HG03095 (cell line): ENCODE data around the gene ARMC5.
"Not testable (repeated sequence)": the region's sequence is repeated elsewhere in the genome, so short reads cannot be mapped to it uniquely, and the experiment has no call there.

Experiments used
- ATAC-seq: cut with Tn5 transposase; IDR thresholded peaks from one replicate; pipeline ENCODE4 v1.9.1; 2021; ENCODE audit warnings: moderate library complexity; ENCODE audit not compliant: unreplicated experiment

The ARMC5 gene, protein sequence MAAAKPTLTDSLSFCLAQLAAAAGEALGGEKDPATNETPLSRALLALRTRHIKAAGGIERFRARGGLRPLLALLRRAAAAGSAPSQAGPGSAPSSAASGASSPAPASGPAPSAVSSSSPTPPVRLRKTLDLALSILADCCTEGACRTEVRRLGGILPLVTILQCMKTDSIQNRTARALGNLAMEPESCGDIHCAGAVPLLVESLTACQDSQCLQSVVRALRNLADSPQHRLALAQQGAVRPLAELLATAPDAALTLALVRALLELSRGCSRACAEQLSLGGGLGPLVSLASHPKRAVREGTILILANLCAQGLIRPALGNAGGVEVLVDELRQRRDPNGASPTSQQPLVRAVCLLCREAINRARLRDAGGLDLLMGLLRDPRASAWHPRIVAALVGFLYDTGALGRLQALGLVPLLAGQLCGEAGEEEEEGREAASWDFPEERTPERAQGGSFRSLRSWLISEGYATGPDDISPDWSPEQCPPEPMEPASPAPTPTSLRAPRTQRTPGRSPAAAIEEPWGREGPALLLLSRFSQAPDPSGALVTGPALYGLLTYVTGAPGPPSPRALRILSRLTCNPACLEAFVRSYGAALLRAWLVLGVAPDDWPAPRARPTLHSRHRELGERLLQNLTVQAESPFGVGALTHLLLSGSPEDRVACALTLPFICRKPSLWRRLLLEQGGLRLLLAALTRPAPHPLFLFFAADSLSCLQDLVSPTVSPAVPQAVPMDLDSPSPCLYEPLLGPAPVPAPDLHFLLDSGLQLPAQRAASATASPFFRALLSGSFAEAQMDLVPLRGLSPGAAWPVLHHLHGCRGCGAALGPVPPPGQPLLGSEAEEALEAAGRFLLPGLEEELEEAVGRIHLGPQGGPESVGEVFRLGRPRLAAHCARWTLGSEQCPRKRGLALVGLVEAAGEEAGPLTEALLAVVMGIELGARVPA

DNA sequence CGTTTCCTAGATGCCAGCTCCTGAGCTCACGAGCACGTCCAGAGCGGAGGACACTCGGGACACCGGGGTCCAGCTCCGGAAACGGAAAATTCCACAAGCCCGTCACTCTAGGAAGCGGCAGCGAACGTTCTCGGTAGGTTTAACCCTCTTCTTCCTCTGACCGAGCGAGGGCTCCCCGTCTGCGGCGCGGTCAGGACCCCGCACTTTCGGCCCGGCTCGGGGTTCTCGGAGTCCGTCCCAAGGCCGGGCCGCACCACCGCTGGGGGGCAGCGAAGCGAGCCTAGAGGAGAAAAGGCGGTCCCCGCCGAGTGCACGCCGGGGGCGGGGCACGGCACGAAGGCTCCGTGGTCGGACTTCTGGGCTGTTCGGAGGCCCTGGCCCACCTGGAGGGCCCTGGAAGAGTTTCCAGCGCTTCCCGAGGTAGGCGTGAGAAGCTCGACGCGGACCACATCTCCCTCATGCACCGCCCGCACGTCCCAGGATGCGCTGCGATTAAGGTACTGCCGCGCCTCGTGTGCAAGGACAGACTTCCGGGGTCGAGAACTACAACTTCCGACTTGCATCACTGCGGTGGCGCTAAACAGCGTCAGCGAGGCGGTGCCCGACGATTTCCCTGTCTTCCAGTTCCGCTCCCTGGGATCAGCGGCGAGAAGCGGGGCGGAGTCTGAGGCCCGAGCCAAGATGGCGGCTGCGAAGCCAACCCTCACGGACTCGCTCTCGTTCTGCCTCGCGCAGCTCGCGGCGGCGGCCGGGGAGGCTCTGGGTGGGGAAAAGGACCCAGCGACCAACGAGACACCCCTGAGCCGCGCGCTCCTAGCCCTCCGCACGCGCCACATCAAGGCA is at the start of gene ARMC5:
Gene ARMC5 (plus strand): TSS at position 658 of the 843 bp plus-strand sequence. CDS start 24 bp downstream, at position 682.
- ATAC-seq: peak; percentile 64

DNA sequence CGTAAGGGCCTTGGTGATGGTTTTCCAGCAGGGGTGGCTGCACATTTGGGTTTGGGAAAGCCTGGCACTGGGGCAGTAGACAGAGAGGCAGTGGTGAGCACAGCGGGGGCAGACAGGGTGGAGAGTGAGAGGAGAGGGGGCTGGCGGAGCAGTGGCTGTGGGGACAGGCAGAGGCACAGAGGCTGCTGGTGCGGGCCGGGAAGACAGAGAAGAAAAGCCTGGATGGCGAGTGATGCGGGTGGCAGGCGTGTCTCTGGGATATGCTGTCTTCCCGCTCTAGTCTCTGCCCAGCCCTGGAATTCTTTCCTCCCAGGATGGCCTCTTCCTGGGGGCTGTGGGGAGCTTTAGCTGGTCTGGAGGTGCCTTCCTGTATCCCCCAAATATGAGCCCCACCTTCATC is 49.2 kb upstream of the ARMC5 start:
- no peak for ATAC-seq

DNA sequence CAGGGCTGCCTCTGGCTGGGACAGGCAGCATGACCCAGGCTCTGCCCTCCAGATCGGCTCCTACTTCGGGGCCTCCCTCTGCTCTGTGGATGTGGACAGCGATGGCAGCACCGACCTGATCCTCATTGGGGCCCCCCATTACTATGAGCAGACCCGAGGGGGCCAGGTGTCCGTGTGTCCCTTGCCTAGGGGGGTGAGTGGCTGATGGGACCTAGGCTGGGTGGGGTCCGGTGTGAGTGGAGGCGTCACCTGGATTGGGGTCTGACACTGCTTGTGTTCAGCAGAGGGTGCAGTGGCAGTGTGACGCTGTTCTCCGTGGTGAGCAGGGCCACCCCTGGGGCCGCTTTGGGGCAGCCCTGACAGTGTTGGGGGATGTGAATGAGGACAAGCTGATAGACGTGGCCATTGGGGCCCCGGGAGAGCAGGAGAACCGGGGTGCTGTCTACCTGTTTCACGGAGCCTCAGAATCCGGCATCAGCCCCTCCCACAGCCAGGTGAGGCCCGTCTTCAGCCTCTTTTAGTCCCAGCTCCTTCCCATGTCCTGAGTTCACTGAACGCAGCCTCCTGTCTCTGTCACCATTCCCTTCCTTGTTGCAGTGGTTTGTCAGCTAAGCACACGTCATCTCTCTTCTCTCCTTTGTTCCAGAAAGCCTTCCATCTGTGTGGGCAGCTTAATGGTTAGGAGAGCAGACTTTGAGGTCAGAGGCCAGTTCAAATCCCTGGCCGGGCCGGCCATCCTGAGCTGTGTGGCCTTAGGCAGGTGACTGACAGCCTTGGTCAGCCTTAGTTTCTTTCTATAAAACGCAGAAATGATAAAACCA is 48.1 kb upstream of the ARMC5 start:
- ATAC-seq: no peak

DNA sequence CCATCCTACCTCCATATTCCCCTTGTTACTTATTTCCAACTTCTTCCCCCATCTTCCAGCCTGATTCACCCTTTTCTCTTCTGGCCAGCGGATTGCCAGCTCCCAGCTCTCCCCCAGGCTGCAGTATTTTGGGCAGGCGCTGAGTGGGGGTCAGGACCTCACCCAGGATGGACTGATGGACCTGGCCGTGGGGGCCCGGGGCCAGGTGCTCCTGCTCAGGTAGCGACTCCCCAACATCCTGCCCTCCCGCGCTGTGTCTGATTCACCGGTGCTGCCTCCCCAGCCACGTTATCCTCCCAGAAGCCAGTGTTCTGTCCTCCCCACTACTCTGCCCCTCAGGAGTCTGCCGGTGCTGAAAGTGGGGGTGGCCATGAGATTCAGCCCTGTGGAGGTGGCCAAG is 46.6 kb upstream of the ARMC5 start:
- no peak for ATAC-seq

DNA sequence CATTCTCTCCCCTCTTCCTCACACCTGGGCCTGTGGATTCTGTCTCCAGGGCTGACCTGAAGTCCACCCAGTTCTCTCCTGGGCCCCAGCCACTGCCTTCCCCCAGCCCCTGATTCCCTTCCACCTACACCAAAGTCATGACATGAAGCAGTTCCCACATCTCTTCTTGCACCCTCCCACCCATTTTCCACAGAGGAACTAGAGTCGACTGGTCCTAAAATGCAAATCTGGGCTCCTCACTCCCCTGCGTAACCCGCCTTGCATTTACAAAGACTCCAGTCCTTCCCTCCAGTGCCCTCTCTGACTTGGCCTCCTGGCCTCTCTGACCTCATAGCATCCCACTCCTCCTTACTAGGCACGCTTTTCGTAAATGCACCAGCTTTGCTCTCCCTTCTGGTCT is 45.9 kb upstream of the ARMC5 start:
- ATAC-seq: no peak

DNA sequence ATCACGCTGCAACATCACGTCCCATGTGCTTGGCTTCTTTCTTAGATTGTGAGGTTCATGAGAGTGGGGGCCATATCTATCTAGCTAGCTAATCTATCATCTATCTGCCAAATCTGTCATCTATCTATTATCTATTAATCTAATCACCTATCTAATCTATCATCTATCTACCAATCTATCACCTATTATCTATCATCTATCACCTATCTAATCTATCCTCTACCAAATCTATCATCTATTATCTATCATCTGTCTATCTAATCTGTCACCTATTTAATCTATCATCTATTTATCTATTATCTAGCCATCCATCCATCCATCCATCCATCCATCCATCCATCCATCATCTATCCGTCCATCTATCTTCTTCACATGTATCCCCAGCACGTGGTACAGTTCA is 45.4 kb upstream of the ARMC5 start:
- ATAC-seq: no peak

DNA sequence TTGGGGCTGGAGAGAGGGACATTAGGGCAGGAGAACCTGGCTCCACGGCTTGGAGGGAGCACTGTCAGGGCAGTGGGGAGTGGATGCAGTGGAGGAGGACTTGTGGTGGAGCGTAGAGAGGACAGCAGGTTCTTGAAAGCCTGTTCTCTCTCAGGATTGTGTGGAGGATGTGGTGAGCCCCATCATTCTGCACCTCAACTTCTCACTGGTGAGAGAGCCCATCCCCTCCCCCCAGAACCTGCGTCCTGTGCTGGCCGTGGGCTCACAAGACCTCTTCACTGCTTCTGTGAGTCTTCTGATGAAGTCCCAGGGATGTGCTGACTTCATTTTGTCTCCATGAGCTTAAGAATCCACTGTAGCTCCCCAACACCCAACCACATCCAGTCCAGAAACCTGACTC is 44.6 kb upstream of the ARMC5 start:
- ATAC-seq: no peak

DNA sequence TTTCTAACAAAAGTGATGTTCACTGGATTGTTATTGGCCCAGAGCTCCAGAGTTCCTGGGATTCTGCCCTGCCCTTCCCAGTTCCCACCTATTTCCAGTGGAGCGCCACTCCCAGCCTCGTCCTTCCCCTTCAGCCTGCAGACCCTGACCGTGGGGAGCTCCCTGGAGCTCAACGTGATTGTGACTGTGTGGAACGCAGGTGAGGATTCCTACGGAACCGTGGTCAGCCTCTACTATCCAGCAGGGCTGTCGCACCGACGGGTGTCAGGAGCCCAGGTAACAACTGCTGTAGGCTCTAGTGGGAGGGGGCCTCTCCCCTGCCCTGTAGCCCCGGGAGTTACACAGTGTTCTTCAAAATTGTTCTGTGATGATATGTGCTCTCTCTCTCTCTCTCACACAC is 42.9 kb upstream of the ARMC5 start:
- ATAC-seq: no peak

DNA sequence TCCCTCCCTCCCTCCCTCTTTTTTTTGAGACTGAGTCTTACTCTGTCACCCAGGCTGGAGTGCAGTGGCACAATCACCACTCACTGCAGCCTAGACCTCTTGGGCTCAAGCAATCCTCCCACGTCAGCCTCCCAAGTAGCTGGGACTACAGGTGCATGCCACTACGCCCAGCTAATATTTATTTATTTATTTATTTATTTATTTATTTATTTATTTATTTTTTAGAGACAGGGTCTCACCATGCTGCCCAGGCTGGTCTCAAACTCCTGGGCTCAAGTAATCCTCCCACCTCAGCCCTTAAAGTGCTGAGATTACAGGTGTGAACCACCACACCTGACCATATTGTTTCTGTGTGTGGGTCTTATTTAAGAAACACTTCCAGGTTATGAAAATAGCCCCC is 42.3 kb upstream of the ARMC5 start:
- not testable (repeated sequence) for ATAC-seq

DNA sequence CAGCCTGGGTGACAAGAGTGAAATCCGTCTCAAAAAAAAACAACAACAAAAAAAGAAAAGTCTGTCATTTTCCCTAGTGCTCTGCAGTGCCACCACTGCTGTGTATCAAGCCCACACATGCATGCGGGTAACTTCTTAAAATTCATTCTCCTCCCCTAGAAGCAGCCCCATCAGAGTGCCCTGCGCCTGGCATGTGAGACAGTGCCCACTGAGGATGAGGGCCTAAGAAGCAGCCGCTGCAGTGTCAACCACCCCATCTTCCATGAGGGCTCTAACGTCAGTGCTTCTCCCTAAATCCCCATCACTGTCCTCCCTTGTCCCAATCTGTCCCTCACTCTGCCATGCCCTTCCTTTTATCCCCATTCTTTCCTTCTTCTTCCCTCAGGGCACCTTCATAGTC is 41.4 kb upstream of the ARMC5 start:
- no peak for ATAC-seq

DNA sequence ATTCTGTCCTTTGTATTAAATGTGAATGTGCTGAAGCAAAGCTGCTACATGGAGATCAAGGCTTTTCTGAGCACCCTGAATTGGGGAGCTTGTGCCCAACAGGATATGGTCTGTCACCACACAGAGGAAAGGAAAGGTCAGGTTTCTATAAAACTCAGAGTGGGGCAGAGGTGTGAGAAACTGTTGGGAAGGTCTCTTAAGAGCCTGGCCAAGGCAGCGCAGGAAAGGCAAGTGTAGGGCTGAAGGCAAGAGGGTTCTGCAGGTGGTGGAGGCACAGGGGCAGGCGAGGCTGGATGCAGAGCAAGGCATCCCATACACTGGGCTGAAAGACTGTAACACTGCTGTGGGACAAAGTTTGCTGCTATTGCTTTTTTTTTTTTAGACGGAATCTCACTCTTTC is 39.3 kb upstream of the ARMC5 start:
- ATAC-seq: no peak

DNA sequence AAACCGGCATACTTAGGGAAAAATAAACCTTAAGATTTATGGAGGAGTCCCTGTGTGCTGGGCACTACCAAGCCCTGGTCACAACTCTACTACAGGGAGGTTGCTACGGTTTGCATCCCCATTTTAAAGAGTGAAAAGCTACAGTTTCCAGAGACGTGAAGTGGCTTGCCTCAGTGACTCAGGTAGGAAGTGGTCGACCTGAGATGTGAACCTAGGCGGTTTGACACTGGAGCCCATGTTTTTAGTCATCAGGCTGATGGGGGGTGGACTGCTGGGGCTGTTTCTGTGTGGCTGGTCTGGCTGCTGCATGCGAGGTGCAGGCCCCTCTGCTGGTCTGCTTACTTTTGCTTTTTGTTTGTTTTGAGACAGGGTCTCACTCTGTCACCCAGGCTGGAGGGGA is 37.7 kb upstream of the ARMC5 start:
- no peak for ATAC-seq

DNA sequence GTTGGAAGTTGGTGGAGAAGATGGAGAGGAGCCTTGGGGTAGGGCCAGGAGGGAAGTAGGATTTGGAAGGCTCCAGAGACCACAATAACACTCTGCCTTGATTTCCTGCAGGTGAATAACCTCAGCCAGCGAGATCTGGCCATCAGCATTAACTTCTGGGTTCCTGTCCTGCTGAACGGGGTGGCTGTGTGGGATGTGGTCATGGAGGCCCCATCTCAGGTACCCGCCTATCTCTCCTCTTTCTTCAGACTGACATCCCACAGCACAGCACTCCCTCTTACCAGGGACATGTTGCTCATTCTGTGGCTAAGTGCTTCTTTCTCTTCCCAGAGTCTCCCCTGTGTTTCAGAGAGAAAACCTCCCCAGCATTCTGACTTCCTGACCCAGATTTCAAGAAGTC is 36.1 kb upstream of the ARMC5 start:
- ATAC-seq: no peak

DNA sequence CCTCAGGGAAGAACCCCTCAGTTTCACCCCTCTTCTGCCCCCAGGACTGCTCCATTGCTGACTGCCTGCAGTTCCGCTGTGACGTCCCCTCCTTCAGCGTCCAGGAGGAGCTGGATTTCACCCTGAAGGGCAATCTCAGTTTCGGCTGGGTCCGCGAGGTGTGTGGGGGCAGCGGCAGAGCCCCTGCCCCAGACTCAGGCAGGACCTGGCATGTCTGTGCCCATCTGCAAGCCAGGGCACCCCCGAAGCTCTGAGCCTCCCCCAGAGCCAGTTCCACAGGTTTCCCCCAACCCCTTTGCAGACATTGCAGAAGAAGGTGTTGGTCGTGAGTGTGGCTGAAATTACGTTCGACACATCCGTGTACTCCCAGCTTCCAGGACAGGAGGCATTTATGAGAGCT is 35.5 kb upstream of the ARMC5 start:
- no peak for ATAC-seq

DNA sequence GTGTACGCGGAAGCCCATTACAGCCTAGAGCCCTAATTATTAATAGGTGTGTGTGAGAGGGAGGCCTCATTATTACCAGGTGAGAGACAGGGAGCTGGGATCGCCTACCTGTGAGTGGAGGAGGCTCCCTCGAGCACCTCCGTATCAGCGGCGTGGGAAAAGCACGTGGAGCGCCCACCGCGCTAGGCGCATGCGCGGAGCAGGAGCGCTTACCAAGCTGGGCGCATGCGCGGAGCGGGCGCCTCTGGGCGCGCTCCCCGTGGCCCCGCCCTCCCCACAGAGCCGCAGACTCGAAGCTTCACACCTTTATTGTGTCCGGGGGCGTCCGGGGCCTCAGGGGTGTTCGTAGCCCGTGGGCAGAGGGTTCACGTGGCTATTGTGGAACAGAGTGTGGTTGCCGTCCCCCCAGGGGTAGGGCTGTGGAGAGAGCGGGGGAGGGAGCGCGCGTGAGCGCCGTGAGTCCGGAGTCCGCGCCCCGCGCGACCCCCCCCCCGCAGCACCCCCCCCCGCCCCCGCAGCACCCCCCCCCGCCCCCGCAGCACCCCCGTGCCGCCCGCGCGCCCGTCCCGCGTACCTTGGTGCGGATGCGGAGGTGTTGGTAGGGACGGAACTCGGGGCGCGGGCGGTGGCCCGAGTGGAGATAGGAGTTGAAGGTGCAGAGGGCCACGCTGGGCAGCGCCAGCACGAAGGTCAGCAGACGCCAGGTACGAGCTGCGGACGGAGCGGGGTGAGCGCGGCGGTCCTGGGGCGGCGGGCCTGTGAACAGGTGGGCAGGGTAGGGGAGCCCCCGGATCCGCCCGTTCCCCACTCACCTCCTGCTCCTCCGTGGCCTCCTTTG is 31.6 kb upstream of the ARMC5 start:
- ATAC-seq: no peak

DNA sequence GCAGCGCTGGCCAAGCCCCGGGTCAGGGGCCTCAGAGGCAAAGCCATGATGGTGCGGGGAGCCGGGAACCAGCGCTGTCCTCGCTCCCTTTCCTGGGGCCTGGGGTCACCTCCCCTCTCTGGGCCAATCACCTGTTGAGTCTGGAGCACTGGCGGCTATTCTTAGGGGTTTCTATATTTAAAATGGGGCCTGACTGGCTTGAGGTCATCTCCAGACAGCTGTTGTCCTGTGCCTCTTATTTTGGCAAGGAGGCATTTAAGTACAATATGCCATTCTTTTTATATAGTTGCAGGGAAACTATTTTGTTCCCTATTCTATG is 31.1 kb upstream of the ARMC5 start, which contains the start of gene COX6A2:
Gene COX6A2 (minus strand): TSS at position 82 of the 319 bp plus-strand sequence. CDS start 35 bp downstream, at position 47.
- no peak for ATAC-seq

DNA sequence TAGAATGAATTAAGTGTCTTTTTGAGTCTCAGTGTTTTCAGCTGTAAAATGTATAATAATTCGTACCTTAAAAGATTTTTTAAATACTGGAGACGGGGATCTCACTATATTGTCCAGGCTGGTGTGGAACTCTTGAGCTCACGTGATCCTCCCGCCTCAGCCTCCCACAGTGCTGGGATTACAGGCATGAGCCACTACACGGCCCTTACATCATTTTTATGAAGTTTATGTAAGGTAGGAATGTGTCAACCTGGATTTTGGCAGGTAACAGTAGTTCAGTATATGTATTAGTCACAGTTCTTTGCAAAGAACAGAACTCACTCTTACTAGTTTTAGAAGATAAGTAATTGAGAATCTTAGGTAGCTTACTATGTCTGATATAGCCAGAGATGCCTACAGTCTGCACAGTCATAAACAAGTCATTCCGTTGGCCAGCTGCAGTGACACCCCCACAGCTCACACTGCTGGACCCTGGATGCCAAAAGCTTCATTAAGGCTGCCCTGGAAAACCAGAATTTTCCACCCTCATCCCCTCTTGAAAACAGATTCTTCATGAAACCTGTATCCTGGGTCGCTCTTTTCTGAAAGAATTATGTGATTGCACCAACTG is 30.6 kb upstream of the ARMC5 start:
- ATAC-seq: no peak

DNA sequence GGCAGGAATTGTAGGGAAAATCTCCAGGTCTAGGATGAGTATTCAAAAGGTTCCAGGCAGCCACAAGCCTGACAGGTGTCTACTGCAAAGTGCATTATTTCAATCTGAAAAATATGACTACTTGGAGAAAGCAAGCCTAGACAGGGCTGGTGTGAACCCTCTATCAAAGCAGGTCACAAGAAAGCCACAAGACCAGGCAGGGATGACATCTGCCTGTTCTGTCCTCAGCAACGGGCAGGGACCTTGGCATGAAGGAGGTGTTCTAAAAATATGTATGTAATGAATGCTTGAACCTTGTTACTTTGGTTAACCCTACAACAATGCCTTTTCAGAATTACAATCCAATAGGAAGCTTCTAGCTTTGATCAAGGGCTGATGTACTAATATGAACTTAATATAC is 30.0 kb upstream of the ARMC5 start:
- no peak for ATAC-seq

DNA sequence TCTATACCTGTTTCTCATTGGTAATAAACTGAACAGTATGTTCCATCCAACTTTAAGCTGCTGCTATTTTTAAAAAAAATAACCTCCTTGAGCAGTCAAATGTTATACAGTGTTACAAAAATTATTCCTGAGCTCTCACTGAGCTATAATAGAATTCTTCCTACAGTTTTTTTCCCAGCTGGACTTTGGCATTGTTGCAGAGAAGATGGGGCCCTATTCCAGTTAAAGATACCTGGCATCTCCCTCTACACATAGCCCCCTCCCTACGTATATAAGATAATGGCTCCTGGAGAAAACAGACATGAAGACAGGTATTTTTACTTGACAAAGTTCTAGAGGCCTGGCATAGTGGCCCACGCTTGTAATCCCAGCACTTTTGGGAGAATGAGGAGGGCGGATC is 29.5 kb upstream of the ARMC5 start:
- no peak for ATAC-seq
